ENCODE measurements around the gene KLF9.
"Not testable (repeated sequence)": the region's sequence is repeated elsewhere in the genome, so short reads cannot be mapped to it uniquely, and the experiment has no call there.

KLF9 gene

DNA sequence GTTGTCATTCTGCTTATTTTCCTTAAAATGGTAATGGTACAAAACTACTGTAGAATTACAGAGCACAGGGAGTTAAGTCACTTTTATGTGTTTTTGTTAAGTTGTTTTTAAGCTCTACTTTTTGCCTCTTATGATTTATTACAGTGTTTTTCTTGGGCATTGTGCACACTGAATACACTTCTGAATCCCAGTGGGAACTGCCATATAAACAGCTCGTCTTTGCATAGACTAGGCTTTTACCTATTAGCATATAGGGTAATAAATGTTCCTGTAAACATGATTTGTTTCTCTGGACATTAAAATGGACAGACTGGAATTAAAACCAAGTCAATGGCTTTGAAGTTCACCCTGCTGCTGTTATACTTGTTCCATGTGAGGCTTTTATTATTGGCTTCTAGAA lies 12.2 kb downstream of the KLF9 start:
- Histone ChIP-seq H3K9me3 (ENCODE audit: low read length) (no peaks in the 10 kb centered on the region), H3K27me3 (ENCODE audit: control insufficient read depth in 1 of 2, insufficient read depth in 2 of 2, low read length in 2 of 2) (no peaks in the 10 kb centered on the region), H3K36me3 (ENCODE audit: insufficient read depth, low read length) (no peaks in the 10 kb centered on the region), H3K4me3 (ENCODE audit: low read depth in 1 of 2, low read length in 2 of 2) (no peak overlapping the region), H3K27ac (ENCODE audit: low read depth, low read length) (no peak overlapping the region), H3K9ac (ENCODE audit: low read length) (no peak overlapping the region), H3K4me1 (ENCODE audit: insufficient read depth, low read length) (peaks cover 90% of the 10 kb centered on the region)

DNA sequence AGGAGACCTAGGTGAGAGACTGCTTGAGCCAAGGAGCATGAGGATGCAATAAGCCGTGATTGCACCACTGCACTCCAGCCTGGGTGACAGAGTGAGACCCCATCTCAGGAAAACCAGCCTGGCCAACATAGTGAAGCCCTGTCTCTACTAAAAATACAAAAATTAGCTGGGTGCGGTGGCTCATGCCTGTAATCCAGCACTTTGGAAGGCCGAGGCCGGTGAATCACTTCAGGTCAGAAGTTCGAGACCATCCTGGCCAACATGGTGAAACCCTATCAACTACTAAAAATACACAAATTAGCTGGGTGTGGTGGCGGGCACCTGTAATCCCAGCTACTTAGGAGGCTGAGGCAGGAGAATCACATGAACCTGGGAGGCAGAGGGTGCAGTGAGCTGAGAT lies 13.2 kb downstream of the KLF9 start:
- peaks cover 82% of the 10 kb centered on the region for H3K4me1 ChIP-seq (ENCODE audit: insufficient read depth, low read length)
- not testable (repeated sequence) for H3K4me3 ChIP-seq (ENCODE audit: low read depth in 1 of 2, low read length in 2 of 2); H3K9ac ChIP-seq (ENCODE audit: low read length); H3K9me3 ChIP-seq (ENCODE audit: low read length); H3K36me3 ChIP-seq (ENCODE audit: insufficient read depth, low read length); H3K27ac ChIP-seq (ENCODE audit: low read depth, low read length); H3K27me3 ChIP-seq (ENCODE audit: control insufficient read depth in 1 of 2, insufficient read depth in 2 of 2, low read length in 2 of 2)

DNA sequence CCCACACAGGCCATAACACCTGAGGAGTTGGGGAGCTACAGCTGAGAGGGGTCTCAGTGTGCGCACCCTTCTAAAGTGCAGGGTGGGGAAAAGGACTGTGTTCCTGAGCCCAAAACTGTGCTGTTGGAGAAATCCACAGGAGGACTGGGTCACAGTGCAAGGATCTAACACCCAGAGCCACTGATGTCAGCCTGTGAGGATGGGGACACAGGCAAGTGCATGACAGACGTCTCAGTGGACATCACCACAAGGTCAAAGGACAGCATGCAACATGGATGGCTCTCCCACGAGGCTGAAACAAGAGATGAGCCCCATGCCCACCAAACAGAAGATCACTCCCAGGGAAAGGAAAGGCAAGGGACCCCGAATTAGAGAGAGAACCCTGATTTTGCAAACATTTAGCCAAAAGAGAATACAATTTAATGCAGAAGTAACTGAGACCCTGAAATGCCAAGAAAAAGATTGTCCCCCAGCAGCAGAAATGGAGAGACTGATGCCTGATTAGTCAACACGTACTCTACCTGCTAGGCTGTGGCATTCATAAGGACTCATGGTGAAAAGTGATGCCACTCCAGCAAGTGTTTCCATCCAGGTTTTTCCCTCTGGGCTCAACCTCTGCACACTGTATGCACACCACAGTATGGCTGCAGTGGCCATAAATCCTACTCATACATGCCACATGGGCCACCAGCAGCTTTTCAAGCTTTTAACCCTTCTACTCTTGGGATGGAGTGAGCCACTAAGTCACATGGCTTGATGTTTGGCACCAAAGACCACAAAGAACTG lies 14.2 kb downstream of the KLF9 start:
- Histone ChIP-seq H3K27ac (ENCODE audit: low read depth, low read length) (no peak overlapping the region), H3K9me3 (ENCODE audit: low read length) (no peaks in the 10 kb centered on the region), H3K9ac (ENCODE audit: low read length) (no peak overlapping the region), H3K36me3 (ENCODE audit: insufficient read depth, low read length) (no peaks in the 10 kb centered on the region), H3K27me3 (ENCODE audit: control insufficient read depth in 1 of 2, insufficient read depth in 2 of 2, low read length in 2 of 2) (no peaks in the 10 kb centered on the region), H3K4me1 (ENCODE audit: insufficient read depth, low read length) (peaks cover 73% of the 10 kb centered on the region), H3K4me3 (ENCODE audit: low read depth in 1 of 2, low read length in 2 of 2) (no peak overlapping the region)

DNA sequence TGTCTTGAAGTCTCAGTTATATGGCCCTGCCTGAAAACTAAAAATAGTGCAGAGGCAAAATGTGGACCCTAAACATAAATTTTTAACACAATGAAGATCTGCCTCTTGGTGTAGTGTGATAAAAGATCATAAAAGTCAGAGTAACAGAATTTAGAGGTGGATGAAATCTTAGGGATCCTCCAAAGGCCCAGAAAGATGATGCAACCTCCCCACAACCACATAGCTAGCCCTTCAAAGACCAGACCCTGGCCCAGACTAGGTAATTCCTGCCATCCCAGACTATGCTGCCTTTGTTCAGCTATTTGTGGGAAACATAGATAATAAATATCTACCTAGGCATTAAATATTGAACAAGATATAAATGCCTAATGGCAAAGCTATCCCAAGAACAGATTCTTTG lies 15.3 kb downstream of the KLF9 start:
- Histone ChIP-seq H3K36me3 (ENCODE audit: insufficient read depth, low read length) (no peaks in the 10 kb centered on the region), H3K4me3 (ENCODE audit: low read depth in 1 of 2, low read length in 2 of 2) (no peak overlapping the region), H3K9ac (ENCODE audit: low read length) (no peak overlapping the region), H3K4me1 (ENCODE audit: insufficient read depth, low read length) (peaks cover 74% of the 10 kb centered on the region), H3K27ac (ENCODE audit: low read depth, low read length) (no peak overlapping the region), H3K9me3 (ENCODE audit: low read length) (no peaks in the 10 kb centered on the region), H3K27me3 (ENCODE audit: control insufficient read depth in 1 of 2, insufficient read depth in 2 of 2, low read length in 2 of 2) (no peaks in the 10 kb centered on the region)

DNA sequence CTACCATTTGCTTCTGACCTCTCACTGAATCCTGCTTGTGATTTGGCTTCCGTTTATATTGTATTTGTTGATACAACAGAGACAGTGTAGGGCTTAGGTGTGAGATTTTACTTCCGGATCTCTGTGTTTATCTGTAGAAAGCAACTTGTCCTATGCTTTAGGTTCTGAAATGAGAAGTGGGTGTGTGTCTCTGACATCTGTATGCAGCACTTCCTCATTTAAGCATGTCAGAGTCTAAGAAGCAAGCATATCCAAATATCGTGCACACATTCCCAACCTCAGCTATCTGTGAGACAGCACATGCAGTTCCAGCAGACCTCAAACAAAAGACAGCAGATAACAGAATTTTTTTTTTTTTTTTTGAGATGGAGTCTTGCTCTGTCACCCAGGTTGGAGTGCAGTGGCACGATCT lies 16.3 kb downstream of the KLF9 start:
- Histone ChIP-seq H3K27me3 (ENCODE audit: control insufficient read depth in 1 of 2, insufficient read depth in 2 of 2, low read length in 2 of 2) (no peaks in the 10 kb centered on the region), H3K4me3 (ENCODE audit: low read depth in 1 of 2, low read length in 2 of 2) (no peak overlapping the region), H3K27ac (ENCODE audit: low read depth, low read length) (no peak overlapping the region), H3K9ac (ENCODE audit: low read length) (no peak overlapping the region), H3K4me1 (ENCODE audit: insufficient read depth, low read length) (peaks cover 69% of the 10 kb centered on the region), H3K9me3 (ENCODE audit: low read length) (no peaks in the 10 kb centered on the region), H3K36me3 (ENCODE audit: insufficient read depth, low read length) (no peaks in the 10 kb centered on the region)

DNA sequence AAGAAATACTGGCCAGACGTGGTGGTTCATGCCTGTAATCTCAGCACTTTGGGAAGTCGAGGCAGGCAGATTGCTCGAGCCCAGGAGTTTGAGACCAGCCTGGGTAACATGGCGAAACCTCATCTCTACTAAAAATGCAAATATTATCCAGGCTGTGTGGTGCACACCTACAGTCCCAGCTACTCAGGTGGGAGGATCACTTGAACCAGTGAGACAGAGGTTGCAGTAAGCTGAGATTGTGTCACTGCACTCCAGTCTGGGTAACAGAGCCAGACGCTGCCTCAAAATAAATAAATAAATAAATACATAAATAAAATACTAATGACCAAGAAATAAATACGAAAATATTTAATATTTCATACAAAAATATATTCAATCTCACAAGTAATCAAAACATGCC lies 18.8 kb downstream of the KLF9 start:
- Histone ChIP-seq H3K36me3 (ENCODE audit: insufficient read depth, low read length) (no peaks in the 10 kb centered on the region), H3K4me3 (ENCODE audit: low read depth in 1 of 2, low read length in 2 of 2) (no peak overlapping the region), H3K27me3 (ENCODE audit: control insufficient read depth in 1 of 2, insufficient read depth in 2 of 2, low read length in 2 of 2) (no peaks in the 10 kb centered on the region), H3K9ac (ENCODE audit: low read length) (no peak overlapping the region), H3K4me1 (ENCODE audit: insufficient read depth, low read length) (peaks cover 77% of the 10 kb centered on the region), H3K9me3 (ENCODE audit: low read length) (no peaks in the 10 kb centered on the region), H3K27ac (ENCODE audit: low read depth, low read length) (no peak overlapping the region)

DNA sequence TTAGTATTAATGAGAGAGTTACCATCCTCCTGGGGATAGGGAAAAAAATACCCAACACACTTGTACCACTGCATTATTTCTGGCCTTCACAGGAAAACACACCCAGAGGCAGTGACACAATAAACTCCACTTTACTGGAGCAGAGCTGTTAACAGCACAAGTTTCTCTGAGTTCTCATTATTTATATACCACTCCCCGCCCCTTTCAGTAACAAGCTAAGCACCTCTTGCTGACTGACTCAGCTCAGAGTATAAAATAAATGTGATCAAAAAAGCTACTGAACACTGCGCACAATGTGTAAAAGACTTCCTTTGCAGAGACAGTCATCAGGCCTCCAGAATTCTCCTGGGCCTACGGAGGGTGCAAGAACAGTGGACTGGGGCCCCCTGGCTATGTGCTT lies 21.6 kb downstream of the KLF9 start:
- Histone ChIP-seq H3K27ac (ENCODE audit: low read depth, low read length) (no peak overlapping the region), H3K4me1 (ENCODE audit: insufficient read depth, low read length) (peaks cover 65% of the 10 kb centered on the region), H3K36me3 (ENCODE audit: insufficient read depth, low read length) (no peaks in the 10 kb centered on the region), H3K9ac (ENCODE audit: low read length) (no peak overlapping the region), H3K9me3 (ENCODE audit: low read length) (no peaks in the 10 kb centered on the region), H3K27me3 (ENCODE audit: control insufficient read depth in 1 of 2, insufficient read depth in 2 of 2, low read length in 2 of 2) (no peaks in the 10 kb centered on the region), H3K4me3 (ENCODE audit: low read depth in 1 of 2, low read length in 2 of 2) (no peak overlapping the region)

DNA sequence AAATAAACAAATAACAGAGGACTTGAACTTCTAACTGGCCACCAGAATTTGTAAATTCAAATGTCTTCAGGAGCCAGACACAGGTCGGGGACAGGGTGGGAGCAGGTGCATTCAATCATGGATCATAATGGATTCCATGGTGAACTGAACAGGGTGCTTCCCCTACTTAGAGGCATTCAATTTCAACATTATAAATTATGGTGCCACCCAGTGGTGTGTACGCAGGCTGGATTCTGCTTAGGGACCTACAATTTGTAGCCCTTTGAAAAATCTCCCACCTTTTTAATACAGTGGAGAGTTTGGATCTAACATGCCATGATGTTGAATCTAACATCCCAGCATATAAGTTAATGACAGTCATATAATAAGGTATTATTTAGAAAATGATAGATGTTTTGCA lies 22.3 kb downstream of the KLF9 start:
- Histone ChIP-seq H3K27ac (ENCODE audit: low read depth, low read length) (no peak overlapping the region), H3K36me3 (ENCODE audit: insufficient read depth, low read length) (no peaks in the 10 kb centered on the region), H3K27me3 (ENCODE audit: control insufficient read depth in 1 of 2, insufficient read depth in 2 of 2, low read length in 2 of 2) (no peaks in the 10 kb centered on the region), H3K9ac (ENCODE audit: low read length) (no peak overlapping the region), H3K4me3 (ENCODE audit: low read depth in 1 of 2, low read length in 2 of 2) (no peak overlapping the region), H3K9me3 (ENCODE audit: low read length) (no peaks in the 10 kb centered on the region), H3K4me1 (ENCODE audit: insufficient read depth, low read length) (peaks cover 59% of the 10 kb centered on the region)

DNA sequence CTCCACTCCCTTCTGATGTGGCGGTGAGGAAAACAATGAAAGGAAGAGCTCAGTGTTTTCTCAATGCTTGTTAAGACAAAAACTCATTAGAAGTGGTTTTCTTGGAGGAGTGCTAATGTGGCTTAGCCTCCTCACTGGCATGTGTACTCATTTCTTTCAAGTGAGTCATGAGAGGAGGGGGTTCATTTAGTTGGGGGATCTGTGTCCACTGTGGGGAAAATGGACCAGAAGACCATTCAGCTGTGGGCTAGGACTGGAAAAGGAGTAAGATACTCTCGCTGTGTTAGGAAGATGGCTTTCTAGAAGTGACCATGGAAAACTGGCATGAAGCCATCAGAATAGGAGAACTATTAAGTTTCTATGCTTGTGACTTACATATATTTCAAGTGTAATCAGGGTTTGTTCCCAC lies 23.5 kb downstream of the KLF9 start:
- Histone ChIP-seq H3K4me1 (ENCODE audit: insufficient read depth, low read length) (peaks cover 57% of the 10 kb centered on the region), H3K9ac (ENCODE audit: low read length) (no peak overlapping the region), H3K27me3 (ENCODE audit: control insufficient read depth in 1 of 2, insufficient read depth in 2 of 2, low read length in 2 of 2) (no peaks in the 10 kb centered on the region), H3K9me3 (ENCODE audit: low read length) (no peaks in the 10 kb centered on the region), H3K36me3 (ENCODE audit: insufficient read depth, low read length) (peaks cover 12% of the 10 kb centered on the region), H3K27ac (ENCODE audit: low read depth, low read length) (no peak overlapping the region), H3K4me3 (ENCODE audit: low read depth in 1 of 2, low read length in 2 of 2) (no peak overlapping the region)

DNA sequence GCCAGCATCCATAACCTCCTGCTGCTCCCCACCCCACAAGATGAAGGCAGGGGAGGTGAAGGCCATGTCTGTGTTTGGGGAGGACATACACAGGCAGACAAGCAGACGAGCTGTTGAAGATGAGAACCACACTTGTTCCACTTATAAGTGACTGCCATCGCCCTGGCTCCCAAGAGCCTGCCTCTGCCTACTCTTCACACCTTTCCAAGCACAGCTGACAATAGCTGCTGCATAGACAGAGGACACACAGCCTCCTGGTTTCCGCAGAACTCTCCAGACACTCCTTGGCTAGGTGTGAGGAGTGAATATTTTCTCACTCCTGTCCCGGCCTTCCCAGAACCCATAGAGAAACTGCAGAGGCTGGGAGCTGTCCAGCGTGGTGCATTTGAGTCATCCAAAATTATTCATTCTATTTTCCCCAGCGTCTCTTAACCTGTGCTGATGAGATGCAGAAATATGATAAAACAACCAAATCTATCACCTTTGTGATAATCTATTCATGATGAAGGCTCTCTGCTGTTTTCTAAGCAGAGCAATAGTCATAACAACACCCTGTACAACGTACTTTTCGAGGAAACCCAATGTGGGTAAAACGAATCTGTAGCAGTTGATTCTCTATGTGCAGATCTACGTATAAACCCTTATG lies 24.7 kb downstream of the KLF9 start:
- Histone ChIP-seq H3K4me3 (ENCODE audit: low read depth in 1 of 2, low read length in 2 of 2) (no peak overlapping the region), H3K27me3 (ENCODE audit: control insufficient read depth in 1 of 2, insufficient read depth in 2 of 2, low read length in 2 of 2) (no peaks in the 10 kb centered on the region), H3K9ac (ENCODE audit: low read length) (no peak overlapping the region), H3K4me1 (ENCODE audit: insufficient read depth, low read length) (peaks cover 59% of the 10 kb centered on the region), H3K36me3 (ENCODE audit: insufficient read depth, low read length) (peaks cover 17% of the 10 kb centered on the region), H3K9me3 (ENCODE audit: low read length) (no peaks in the 10 kb centered on the region), H3K27ac (ENCODE audit: low read depth, low read length) (peak overlapping the region; percentile 6)

DNA sequence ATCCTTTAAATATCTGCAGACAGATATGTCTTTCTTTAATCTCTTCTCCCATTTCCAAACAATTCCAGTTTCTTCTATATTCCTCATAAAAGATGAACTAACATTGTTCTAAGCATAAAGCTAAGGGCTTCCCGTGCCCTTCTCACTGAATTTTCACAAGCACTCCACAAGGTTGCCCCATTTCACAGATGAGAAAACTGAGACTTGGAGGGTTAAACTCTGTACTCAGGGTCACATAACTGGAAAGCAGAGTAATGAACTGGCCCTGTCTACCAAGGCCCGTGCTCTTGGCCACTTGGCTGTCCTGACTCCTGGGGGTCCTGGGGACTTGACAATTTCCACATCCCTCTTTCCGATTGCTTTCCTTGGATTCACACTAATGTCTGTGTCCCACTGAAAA lies 25.3 kb downstream of the KLF9 start:
- H3K4me1 ChIP-seq (ENCODE audit: insufficient read depth, low read length) = peaks cover 54% of the 10 kb centered on the region

DNA sequence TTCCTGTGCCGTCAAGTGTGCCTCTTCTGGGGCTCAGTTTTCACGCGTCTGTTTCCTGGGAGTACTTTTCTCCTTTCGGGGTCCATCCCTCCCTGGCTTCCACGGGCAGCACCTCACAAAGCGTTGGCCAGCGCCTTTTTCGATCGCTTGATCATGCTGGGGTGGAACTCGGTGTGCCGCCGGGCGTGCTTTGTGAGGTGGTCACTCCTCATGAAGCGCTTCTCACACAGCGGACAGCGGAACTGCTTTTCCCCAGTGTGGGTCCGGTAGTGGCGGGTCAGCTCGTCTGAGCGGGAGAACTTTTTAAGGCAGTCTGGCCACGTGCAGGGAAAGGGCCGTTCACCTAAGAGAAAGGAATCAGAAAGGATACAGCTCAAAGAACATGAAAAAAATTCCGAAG lies 26.8 kb downstream of the KLF9 start:
- peaks cover 56% of the 10 kb centered on the region for H3K4me1 ChIP-seq (ENCODE audit: insufficient read depth, low read length)
- H3K36me3 ChIP-seq (ENCODE audit: insufficient read depth, low read length) = peaks cover 26% of the 10 kb centered on the region
- no peak overlapping the region for H3K4me3 ChIP-seq (ENCODE audit: low read depth in 1 of 2, low read length in 2 of 2)
- no peaks in the 10 kb centered on the region for H3K9me3 ChIP-seq (ENCODE audit: low read length)
- H3K27ac ChIP-seq (ENCODE audit: low read depth, low read length) = no peak overlapping the region
- no peak overlapping the region for H3K9ac ChIP-seq (ENCODE audit: low read length)
- H3K27me3 ChIP-seq (ENCODE audit: control insufficient read depth in 1 of 2, insufficient read depth in 2 of 2, low read length in 2 of 2) = no peaks in the 10 kb centered on the region

More for the DNA sequence above, 25.3 kb downstream of the KLF9 start:
- Histone ChIP-seq H3K4me3 (ENCODE audit: low read depth in 1 of 2, low read length in 2 of 2) (no peak overlapping the region), H3K27me3 (ENCODE audit: control insufficient read depth in 1 of 2, insufficient read depth in 2 of 2, low read length in 2 of 2) (no peaks in the 10 kb centered on the region), H3K9me3 (ENCODE audit: low read length) (no peaks in the 10 kb centered on the region), H3K9ac (ENCODE audit: low read length) (no peak overlapping the region), H3K36me3 (ENCODE audit: insufficient read depth, low read length) (peaks cover 18% of the 10 kb centered on the region), H3K27ac (ENCODE audit: low read depth, low read length) (no peak overlapping the region)

All from muscle layer of colon (tissue), 2 donors.